Measurements from ENCODE around the gene BAG2. TPM values are rescaled to one million over a fixed set of nuclear protein-coding genes. Genes with fewer than 3 reads are reported as not detected.

BAG2 gene
- total and polyA plus RNA-seq, 2 of the 13 experiments (the other 11 are each of a cell fraction or from before 2014, with no cell fraction given): 5.7 to 15.1 TPM

DNA sequence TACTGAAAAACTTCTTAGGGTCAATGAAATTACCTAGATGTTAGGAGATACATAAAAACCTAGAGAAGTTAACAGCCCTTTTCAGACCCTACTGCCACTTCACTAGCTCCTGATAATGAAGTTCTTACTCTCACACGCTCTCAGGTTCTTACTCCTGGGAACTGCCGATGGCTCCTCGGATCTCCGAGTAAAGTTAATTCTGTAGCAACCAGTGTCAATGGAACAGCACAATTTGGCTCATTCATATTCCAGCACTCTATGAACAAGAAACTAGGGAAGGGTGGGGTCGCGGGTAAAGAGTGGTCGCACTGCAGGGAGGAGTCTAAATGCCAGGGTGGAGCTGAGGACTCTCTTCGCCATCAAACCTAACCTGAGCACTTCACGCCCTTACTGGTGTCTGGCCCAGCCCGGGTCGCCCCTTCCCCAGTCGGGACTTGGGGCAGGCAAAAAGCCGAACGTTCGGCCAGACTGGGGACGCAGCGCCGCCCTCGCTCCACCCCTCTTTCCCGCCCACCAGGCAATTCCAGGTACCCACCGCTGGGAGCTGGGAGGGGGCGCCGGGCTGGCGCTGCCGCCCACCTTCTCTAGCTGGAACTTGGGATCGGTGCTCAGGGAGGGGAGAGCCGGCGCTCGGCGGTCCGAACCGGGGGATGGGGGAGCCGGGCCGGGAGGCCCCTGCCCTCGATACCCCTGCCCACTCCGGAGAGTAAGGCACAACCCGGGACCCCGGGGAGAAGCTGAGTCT lies 49.2 kb downstream of the BAG2 start (continued):
- TF ChIP-seq, protein P1, sequence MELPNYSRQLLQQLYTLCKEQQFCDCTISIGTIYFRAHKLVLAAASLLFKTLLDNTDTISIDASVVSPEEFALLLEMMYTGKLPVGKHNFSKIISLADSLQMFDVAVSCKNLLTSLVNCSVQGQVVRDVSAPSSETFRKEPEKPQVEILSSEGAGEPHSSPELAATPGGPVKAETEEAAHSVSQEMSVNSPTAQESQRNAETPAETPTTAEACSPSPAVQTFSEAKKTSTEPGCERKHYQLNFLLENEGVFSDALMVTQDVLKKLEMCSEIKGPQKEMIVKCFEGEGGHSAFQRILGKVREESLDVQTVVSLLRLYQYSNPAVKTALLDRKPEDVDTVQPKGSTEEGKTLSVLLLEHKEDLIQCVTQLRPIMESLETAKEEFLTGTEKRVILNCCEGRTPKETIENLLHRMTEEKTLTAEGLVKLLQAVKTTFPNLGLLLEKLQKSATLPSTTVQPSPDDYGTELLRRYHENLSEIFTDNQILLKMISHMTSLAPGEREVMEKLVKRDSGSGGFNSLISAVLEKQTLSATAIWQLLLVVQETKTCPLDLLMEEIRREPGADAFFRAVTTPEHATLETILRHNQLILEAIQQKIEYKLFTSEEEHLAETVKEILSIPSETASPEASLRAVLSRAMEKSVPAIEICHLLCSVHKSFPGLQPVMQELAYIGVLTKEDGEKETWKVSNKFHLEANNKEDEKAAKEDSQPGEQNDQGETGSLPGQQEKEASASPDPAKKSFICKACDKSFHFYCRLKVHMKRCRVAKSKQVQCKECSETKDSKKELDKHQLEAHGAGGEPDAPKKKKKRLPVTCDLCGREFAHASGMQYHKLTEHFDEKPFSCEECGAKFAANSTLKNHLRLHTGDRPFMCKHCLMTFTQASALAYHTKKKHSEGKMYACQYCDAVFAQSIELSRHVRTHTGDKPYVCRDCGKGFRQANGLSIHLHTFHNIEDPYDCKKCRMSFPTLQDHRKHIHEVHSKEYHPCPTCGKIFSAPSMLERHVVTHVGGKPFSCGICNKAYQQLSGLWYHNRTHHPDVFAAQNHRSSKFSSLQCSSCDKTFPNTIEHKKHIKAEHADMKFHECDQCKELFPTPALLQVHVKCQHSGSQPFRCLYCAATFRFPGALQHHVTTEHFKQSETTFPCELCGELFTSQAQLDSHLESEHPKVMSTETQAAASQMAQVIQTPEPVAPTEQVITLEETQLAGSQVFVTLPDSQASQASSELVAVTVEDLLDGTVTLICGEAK (IDR thresholded peaks at IDR 0.05): no peak
- TF ChIP-seq, protein P1 (CRISPR knock-in tag; IDR thresholded peaks at IDR 0.05): no peak
- TF ChIP-seq ZNF331 (CRISPR knock-in tag; IDR thresholded peaks at IDR 0.05) (peak; percentile 42; the same call in 1 of the 2 replicates), ZBTB7A (CRISPR knock-in tag; IDR thresholded peaks at IDR 0.05) (peak; percentile 89), ZNF292 (CRISPR knock-in tag; IDR thresholded peaks at IDR 0.05; ENCODE audit: borderline replicate concordance, low read depth) (peak; percentile 88), CHCHD3 (CRISPR knock-in tag; IDR thresholded peaks at IDR 0.05) (no peak)
- TF ChIP-seq, protein P2, sequence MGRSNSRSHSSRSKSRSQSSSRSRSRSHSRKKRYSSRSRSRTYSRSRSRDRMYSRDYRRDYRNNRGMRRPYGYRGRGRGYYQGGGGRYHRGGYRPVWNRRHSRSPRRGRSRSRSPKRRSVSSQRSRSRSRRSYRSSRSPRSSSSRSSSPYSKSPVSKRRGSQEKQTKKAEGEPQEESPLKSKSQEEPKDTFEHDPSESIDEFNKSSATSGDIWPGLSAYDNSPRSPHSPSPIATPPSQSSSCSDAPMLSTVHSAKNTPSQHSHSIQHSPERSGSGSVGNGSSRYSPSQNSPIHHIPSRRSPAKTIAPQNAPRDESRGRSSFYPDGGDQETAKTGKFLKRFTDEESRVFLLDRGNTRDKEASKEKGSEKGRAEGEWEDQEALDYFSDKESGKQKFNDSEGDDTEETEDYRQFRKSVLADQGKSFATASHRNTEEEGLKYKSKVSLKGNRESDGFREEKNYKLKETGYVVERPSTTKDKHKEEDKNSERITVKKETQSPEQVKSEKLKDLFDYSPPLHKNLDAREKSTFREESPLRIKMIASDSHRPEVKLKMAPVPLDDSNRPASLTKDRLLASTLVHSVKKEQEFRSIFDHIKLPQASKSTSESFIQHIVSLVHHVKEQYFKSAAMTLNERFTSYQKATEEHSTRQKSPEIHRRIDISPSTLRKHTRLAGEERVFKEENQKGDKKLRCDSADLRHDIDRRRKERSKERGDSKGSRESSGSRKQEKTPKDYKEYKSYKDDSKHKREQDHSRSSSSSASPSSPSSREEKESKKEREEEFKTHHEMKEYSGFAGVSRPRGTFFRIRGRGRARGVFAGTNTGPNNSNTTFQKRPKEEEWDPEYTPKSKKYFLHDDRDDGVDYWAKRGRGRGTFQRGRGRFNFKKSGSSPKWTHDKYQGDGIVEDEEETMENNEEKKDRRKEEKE (IDR thresholded peaks at IDR 0.05): no peak
- TF ChIP-seq, protein P3, sequence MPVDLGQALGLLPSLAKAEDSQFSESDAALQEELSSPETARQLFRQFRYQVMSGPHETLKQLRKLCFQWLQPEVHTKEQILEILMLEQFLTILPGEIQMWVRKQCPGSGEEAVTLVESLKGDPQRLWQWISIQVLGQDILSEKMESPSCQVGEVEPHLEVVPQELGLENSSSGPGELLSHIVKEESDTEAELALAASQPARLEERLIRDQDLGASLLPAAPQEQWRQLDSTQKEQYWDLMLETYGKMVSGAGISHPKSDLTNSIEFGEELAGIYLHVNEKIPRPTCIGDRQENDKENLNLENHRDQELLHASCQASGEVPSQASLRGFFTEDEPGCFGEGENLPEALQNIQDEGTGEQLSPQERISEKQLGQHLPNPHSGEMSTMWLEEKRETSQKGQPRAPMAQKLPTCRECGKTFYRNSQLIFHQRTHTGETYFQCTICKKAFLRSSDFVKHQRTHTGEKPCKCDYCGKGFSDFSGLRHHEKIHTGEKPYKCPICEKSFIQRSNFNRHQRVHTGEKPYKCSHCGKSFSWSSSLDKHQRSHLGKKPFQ (CRISPR knock-in tag; IDR thresholded peaks at IDR 0.05; ENCODE audit: insufficient replicate concordance): peak; percentile 6
- TF ChIP-seq, protein P4, sequence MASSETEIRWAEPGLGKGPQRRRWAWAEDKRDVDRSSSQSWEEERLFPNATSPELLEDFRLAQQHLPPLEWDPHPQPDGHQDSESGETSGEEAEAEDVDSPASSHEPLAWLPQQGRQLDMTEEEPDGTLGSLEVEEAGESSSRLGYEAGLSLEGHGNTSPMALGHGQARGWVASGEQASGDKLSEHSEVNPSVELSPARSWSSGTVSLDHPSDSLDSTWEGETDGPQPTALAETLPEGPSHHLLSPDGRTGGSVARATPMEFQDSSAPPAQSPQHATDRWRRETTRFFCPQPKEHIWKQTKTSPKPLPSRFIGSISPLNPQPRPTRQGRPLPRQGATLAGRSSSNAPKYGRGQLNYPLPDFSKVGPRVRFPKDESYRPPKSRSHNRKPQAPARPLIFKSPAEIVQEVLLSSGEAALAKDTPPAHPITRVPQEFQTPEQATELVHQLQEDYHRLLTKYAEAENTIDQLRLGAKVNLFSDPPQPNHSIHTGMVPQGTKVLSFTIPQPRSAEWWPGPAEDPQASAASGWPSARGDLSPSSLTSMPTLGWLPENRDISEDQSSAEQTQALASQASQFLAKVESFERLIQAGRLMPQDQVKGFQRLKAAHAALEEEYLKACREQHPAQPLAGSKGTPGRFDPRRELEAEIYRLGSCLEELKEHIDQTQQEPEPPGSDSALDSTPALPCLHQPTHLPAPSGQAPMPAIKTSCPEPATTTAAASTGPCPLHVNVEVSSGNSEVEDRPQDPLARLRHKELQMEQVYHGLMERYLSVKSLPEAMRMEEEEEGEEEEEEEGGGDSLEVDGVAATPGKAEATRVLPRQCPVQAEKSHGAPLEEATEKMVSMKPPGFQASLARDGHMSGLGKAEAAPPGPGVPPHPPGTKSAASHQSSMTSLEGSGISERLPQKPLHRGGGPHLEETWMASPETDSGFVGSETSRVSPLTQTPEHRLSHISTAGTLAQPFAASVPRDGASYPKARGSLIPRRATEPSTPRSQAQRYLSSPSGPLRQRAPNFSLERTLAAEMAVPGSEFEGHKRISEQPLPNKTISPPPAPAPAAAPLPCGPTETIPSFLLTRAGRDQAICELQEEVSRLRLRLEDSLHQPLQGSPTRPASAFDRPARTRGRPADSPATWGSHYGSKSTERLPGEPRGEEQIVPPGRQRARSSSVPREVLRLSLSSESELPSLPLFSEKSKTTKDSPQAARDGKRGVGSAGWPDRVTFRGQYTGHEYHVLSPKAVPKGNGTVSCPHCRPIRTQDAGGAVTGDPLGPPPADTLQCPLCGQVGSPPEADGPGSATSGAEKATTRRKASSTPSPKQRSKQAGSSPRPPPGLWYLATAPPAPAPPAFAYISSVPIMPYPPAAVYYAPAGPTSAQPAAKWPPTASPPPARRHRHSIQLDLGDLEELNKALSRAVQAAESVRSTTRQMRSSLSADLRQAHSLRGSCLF (CRISPR knock-in tag; IDR thresholded peaks at IDR 0.05; ENCODE audit: borderline replicate concordance): no peak

All from HepG2 (cell line).